GM20000 (cell line): ENCODE results near the gene TUBA4B.

Experiments used
- DNase-seq: peaks from one replicate; pipeline ENCODE4 v3.0.0; 2012; ENCODE audit warnings: low spot score
- TF ChIP-seq, protein P1 (sequence below): IDR thresholded peaks from 2 replicates; pipeline ENCODE4 v1.5.1; 2012; ENCODE audit warnings: mild to moderate bottlenecking, control low read depth; ENCODE audit errors: extremely low read depth, missing control alignments

The TUBA4B gene

DNA sequence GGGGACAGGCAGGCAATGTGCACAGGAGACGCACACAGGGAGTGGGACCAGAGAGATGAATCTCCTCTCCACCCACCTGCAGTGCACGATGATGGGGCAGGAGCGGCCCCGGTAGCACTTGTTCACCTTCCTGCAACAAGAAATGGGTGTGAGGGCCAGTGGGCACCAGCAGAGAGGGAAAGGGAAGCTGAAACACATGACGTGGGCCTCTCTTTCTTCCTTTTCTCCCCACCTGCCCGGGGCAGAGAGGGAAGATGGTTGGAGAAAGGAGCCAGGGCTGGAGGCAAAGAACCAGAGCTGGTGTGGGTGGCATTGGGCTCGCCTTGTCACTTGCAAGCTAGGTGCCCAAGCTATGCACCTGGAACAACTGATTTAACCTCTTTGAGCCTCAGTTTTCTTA, 38.4 kb downstream of the TUBA4B start:
- TF ChIP-seq, protein P1, sequence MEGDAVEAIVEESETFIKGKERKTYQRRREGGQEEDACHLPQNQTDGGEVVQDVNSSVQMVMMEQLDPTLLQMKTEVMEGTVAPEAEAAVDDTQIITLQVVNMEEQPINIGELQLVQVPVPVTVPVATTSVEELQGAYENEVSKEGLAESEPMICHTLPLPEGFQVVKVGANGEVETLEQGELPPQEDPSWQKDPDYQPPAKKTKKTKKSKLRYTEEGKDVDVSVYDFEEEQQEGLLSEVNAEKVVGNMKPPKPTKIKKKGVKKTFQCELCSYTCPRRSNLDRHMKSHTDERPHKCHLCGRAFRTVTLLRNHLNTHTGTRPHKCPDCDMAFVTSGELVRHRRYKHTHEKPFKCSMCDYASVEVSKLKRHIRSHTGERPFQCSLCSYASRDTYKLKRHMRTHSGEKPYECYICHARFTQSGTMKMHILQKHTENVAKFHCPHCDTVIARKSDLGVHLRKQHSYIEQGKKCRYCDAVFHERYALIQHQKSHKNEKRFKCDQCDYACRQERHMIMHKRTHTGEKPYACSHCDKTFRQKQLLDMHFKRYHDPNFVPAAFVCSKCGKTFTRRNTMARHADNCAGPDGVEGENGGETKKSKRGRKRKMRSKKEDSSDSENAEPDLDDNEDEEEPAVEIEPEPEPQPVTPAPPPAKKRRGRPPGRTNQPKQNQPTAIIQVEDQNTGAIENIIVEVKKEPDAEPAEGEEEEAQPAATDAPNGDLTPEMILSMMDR = no peak
- DNase-seq = no peak

DNA sequence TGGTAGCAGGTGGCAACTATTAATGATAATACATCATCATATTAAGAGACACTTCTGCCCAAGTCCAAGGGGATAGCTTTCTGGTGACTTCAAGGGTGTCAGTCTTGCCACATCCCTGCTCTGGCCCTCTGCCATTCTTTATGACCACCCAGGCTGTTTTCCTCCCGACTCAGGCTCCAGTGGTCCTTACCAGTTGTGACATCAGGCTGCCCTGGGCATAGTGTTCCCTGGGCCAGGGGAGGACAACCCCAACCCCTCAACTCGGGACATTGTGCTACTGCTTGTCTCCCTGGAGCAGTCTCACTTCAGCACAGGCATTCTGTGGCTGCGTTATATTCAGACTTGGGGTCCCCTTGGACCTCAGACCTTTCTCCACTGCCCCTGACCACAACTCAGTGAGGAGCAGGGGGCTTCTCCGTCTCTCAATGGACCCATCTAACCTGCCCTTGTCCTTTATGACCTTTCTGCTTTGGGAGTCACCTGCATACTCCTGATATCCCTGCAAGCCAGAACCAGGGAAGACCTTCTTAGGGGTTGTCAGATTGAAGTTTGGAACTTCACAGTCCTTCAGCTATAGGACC, 39.0 kb downstream of the TUBA4B start:
- TF ChIP-seq, protein P1 = no peak

DNA sequence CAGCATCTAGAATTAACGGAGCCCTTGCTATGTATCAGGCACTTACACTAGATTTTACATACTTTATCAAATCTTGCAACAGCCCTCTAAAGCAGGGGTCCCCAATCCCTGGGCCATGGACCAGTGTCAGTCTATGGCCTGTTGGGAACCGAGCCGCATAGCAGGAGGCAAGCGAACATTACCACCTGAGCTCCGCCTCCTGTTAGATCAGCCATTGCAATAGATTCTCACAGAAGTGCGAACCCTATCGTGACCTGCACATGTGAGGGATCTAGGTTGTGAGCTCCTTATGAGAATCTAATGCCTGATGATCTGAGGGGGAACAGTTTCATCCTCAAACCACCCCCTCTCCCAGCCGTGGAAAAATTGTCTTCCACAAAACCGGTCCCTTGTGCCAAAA, 39.6 kb downstream of the TUBA4B start:
- no peak for DNase-seq
- TF ChIP-seq, protein P1 = no peak

More for the DNA sequence above, 39.0 kb downstream of the TUBA4B start:
- DNase-seq = no peak

DNA sequence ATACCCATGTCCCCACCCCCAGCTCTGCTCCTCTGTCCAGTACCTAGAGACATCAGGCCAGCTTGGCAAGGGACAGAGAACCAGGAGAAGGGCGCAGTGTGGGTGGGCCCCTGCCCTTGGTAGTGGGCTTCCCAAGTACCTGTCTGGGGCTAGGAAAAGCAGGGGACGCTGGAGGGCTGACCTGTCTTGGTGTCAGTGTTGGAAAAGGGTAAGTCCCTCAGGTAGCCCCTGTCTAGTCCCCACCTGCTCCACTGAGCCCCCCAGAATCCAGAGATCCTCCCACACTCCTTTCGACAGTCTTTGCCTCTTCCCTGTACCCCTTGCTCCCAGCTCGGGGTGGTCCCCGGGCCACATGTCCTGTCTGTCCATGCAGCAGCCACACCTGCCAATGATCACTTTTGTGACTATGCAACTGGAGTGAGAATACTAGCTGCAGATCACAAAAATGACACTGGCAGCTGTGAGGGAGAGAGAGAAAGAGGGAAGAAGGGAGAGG, 40.7 kb downstream of the TUBA4B start:
- TF ChIP-seq, protein P1 = no peak
- DNase-seq = no peak

DNA sequence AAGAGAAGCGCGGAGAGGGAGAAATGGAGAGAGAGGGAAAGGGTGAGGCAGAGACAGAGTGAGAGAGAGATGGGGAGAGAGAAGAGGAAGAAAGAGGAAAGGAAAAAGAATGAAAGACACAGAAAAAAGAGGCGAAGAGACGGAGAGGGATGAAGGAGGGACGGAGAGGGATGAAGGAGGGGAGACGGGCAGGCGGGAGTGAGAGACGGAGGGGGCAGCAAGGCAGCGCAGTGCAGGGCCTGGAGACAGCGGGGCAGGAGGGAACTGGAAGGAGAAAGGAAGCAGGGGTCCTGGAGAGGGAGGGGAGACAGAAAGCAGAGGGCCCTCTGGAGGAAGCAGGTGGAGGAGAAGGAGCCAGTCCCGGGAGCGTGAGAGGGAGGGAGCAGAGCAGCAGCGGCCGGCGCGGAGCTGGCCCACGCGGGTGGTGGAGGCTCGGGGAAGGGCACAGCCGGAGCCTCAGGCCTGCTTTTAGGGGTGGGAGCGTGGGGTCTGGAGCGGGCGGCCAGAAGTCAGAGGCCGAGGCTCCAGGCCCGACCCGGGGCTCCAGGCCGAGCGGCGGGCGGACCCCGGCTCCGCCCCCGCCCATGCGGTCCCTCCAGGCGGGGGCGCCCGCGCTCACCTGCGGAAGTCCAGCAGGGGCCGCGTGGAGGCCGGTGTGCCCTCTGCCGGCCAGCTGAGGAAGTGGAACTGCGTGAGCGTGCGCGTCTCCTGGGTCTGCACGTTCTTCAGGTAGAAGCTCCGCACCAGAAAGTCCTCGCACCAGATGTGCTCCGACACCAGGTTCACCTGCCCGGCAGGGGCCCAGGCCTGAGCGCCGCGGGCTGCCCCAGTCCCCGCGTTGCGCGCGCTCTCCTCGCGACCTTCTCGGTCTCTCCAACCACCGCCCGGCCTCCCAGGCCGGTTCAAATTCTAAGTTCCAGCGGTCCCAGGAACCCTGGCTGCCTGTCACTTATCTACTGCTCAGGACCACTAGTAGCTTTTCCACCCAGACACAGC, 41.6 kb downstream of the TUBA4B start:
- DNase-seq = peak; percentile 99
- TF ChIP-seq, protein P1 = peak; percentile 99

DNA sequence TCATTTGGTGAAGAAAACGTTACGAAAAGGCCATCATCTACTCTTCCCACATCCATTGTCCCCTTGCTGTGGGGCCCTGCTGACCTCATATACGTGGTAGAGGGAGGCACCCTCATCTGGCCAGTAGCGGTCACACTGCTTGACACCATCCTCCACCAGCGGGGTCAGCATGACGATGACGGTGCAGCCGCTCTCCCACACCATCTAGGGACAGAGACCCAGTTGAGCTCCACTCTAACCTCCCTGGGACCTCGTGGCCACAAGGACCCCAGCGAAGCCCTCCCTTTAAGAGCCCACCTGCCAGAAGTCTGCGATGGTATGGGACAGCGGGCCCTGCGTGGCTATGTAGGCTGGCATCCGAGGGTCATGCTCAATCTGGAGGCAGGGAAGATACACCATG, 43.1 kb downstream of the TUBA4B start:
- DNase-seq = no peak
- TF ChIP-seq, protein P1 = no peak

DNA sequence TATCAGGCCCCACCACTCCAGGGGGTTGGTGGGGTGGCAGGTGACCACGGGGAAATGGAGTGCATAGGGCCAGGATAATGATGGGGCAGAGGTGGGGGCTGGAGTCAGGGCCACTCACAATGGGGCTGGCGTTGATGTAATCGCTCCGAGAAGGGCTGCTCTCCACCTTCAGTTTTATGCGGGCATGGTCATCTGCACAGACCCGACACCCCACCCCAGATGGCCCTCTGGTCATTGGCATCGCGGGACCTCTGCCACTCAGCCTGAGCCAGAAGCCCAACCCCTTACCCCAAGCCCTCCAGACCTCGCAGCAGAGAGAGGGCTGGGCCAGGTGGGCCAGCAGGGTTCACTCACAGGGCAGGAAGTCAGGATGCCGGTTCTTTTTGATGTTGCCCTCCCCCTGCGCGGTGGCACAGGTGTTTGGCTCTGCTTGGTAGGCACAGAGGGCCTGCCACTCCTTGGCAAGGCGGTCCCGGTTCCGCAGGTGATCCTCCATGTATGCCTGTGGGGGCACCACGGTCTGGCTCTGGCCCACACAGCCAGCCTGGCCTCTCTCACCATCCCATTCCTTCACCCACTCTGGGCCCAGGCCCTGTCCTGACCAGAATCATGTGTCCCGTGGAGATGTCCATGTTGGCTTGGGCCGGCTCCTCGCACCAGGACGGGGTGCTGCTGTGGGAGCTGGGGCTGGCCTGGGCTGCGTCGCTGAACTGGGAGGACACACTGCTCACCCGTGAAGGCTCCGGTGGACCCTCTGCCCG, 43.8 kb downstream of the TUBA4B start:
- TF ChIP-seq, protein P1 = no peak
- DNase-seq = no peak
